Inflammatory macrophage treated with lipopolysaccharide for 1 hour (primary cell): ENCODE measurements around the gene THADA.

ENCODE experiments used
- DNase-seq, 2 donors: peaks; one replicate each; pipeline ENCODE4 v3.0.0-alpha.2; 2020 to 2022

Gene THADA

GRCh38 chr2:43233218-43234212, 362.3 kb downstream of the THADA start:
- DNase-seq = peak; percentile 61 to 64

GRCh38 chr2:43230951-43231827, 364.6 kb downstream of the THADA start:
- no peak for DNase-seq

- DNase-seq = no peak
Observed at GRCh38 chr2:43230351-43230885, 365.4 kb downstream of the THADA start.

GRCh38 chr2:43228756-43229659, 366.8 kb downstream of the THADA start:
- DNase-seq = no peak

- DNase-seq = no peak
Observed at GRCh38 chr2:43228321-43228751, 367.5 kb downstream of the THADA start.

GRCh38 chr2:43227830-43228281, 368.0 kb downstream of the THADA start:
- peak in 1 of 2 donors; percentile 67 for DNase-seq

GRCh38 chr2:43226955-43227829, 368.6 kb downstream of the THADA start:
- DNase-seq = peak; percentile 80 to 92

GRCh38 chr2:43226558-43226954, 369.3 kb downstream of the THADA start, which contains the start of gene ZFP36L2:
TSS of gene ZFP36L2 (minus strand) at chr2:43226606. CDS start at chr2:43226315, 291 bp downstream.
- DNase-seq = peak; percentile 95 to 96

- peak; percentile 92 to 96 for DNase-seq
Observed at GRCh38 chr2:43225788-43226557, 369.9 kb downstream of the THADA start.

- peak in 1 of 2 donors; percentile 27 for DNase-seq
Observed at GRCh38 chr2:43225093-43225787, 370.6 kb downstream of the THADA start.

- DNase-seq = no peak
Observed at GRCh38 chr2:43224571-43225092, 371.2 kb downstream of the THADA start.

GRCh38 chr2:43224131-43224570, 371.7 kb downstream of the THADA start:
- DNase-seq = peak; percentile 52 to 54

- no peak for DNase-seq
Observed at GRCh38 chr2:43223521-43224001, 372.3 kb downstream of the THADA start.

- no peak for DNase-seq
Observed at GRCh38 chr2:43222475-43223309, 373.1 kb downstream of the THADA start.

GRCh38 chr2:43221763-43222474, 373.9 kb downstream of the THADA start:
- peak; percentile 72 to 82 for DNase-seq

GRCh38 chr2:43221124-43221762, 374.6 kb downstream of the THADA start:
- DNase-seq = peak in 1 of 2 donors; percentile 54

- DNase-seq = no peak
Observed at GRCh38 chr2:43220760-43221123, 375.1 kb downstream of the THADA start.
